Vagina (tissue), 2 donors: ENCODE measurements around the gene ATP8A1.

Experiments used
- POLR2A ChIP-seq, 2 donors: fragments of 450-650 bp; IDR thresholded peaks; one replicate each; pipeline ENCODE4 v1.6.1; 2017; ENCODE audit warnings: antibody characterized with exemption in 2 of 2, mild to moderate bottlenecking in 2 of 2, moderate library complexity in 2 of 2
- TF ChIP-seq, protein P1 (sequence below), 3 experiments: fragments of 450-650 bp in 2 of 3; fragments of 200-600 bp in 1 of 3; sonication (generic) in 1 of 3; IDR thresholded peaks; one replicate each; pipeline ENCODE4 v1.5.1; 2017 to 2019; ENCODE audit warnings: antibody characterized with exemption in 3 of 3, mild to moderate bottlenecking in 2 of 3, moderate library complexity in 2 of 3

- TF ChIP-seq, protein P1, sequence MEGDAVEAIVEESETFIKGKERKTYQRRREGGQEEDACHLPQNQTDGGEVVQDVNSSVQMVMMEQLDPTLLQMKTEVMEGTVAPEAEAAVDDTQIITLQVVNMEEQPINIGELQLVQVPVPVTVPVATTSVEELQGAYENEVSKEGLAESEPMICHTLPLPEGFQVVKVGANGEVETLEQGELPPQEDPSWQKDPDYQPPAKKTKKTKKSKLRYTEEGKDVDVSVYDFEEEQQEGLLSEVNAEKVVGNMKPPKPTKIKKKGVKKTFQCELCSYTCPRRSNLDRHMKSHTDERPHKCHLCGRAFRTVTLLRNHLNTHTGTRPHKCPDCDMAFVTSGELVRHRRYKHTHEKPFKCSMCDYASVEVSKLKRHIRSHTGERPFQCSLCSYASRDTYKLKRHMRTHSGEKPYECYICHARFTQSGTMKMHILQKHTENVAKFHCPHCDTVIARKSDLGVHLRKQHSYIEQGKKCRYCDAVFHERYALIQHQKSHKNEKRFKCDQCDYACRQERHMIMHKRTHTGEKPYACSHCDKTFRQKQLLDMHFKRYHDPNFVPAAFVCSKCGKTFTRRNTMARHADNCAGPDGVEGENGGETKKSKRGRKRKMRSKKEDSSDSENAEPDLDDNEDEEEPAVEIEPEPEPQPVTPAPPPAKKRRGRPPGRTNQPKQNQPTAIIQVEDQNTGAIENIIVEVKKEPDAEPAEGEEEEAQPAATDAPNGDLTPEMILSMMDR (IDR thresholded peaks at IDR 0.05), result no peak
- TF ChIP-seq POLR2A (IDR thresholded peaks at IDR 0.05), result no peak
Measured at GRCh38 chr4:42683393-42683792, 26.5 kb upstream of the ATP8A1 start.
